K562 (cell line): ENCODE data around the gene COA3. TPM values are rescaled to one million over a fixed set of nuclear protein-coding genes. Genes with fewer than 3 reads are reported as not detected.
A peak's percentile ranks its signal among the peaks of the same experiment; 100 is the strongest.

Experiments used
- ATF3 ChIP-seq, 2 experiments: fragments of 450-650 bp in 1 of 2; sonication (generic) in 1 of 2; formaldehyde crosslinking in 1 of 2; IDR thresholded peaks in 1 of 2; conservative IDR thresholded peaks in 1 of 2; 2 replicates each; pipeline versions ENCODE4 v1.6.1 to v1.8.1; 2016 to 2023; ENCODE audit warnings: mild to moderate bottlenecking in 2 of 2, moderate library complexity in 2 of 2, inconsistent platforms in 1 of 2, missing genetic modification reagents in 1 of 2
- ATF4 ChIP-seq: fragments of 450-650 bp; formaldehyde crosslinking; IDR thresholded peaks from 2 replicates; pipeline ENCODE4 v1.4.0; 2022; ENCODE audit warnings: mild to moderate bottlenecking, moderate library complexity
- ATF7 ChIP-seq: fragments of 450-650 bp; IDR thresholded peaks from 2 replicates; pipeline ENCODE4 v1.7.1; 2014; ENCODE audit warnings: mild to moderate bottlenecking, moderate library complexity
- KDM2B ChIP-seq: fragments of 250-450 bp; sonication (Bioruptor Pico); IDR thresholded peaks from 2 replicates; pipeline ENCODE4 v1.8.0; 2021; ENCODE audit warnings: mild to moderate bottlenecking, moderate library complexity
- NR2C2 ChIP-seq, 2 experiments: fragments of 200-800 bp in 1 of 2; sonication (Bioruptor generic) in 1 of 2; sonication (generic) in 1 of 2; formaldehyde crosslinking in 1 of 2; IDR thresholded peaks; 2 replicates each; pipeline versions ENCODE4 v1.6.1 to v1.8.0; 2016 to 2022; ENCODE audit warnings: mild to moderate bottlenecking in 1 of 2, missing compliant biosample characterization in 1 of 2, missing genetic modification characterization in 1 of 2, missing genetic modification reagents in 1 of 2
- PCBP1 ChIP-seq: fragments of 200-400 bp; formaldehyde crosslinking; IDR thresholded peaks from 2 replicates; pipeline ENCODE4 v1.6.1; 2018; ENCODE audit warnings: mild to moderate bottlenecking, low read depth, low read length; ENCODE audit not compliant: poor library complexity, severe bottlenecking
- PHF8 ChIP-seq: fragments of 200-600 bp; sonication (generic); IDR thresholded peaks from 2 replicates; pipeline ENCODE4 v1.6.1; 2012; ENCODE audit warnings: mixed run types, mild to moderate bottlenecking, inconsistent platforms, low read length, moderate library complexity, borderline replicate concordance
- POLR2G ChIP-seq: fragments of 200-400 bp; formaldehyde crosslinking; IDR thresholded peaks from 2 replicates; pipeline ENCODE4 v1.6.1; 2017; ENCODE audit warnings: low read depth, mild to moderate bottlenecking, antibody characterized with exemption, low read length, moderate library complexity
- RBM14 ChIP-seq: fragments of 200-400 bp; formaldehyde crosslinking; IDR thresholded peaks from 2 replicates; pipeline ENCODE4 v1.6.1; 2018; ENCODE audit warnings: low read depth, mild to moderate bottlenecking, low read length, moderate library complexity, borderline replicate concordance; ENCODE audit not compliant: insufficient read depth
- SIN3B ChIP-seq: fragments of 450-650 bp; IDR thresholded peaks from 2 replicates; pipeline ENCODE4 v1.6.1; 2017; ENCODE audit warnings: low read depth, mild to moderate bottlenecking, moderate library complexity
- SMC3 ChIP-seq: conservative IDR thresholded peaks from 2 replicates; pipeline ENCODE4 v1.6.1; 2011; ENCODE audit warnings: low read depth, low read length, improper control_type of control experiment; ENCODE audit not compliant: insufficient read depth
- SP1 ChIP-seq: sonication (generic); formaldehyde crosslinking; IDR thresholded peaks from 2 replicates; pipeline ENCODE4 v1.8.1; 2022; ENCODE audit warnings: mild to moderate bottlenecking, missing genetic modification reagents
- SREBF2 ChIP-seq: sonication (generic); formaldehyde crosslinking; IDR thresholded peaks from 2 replicates; pipeline ENCODE4 v1.4.0; 2020; ENCODE audit warnings: mild to moderate bottlenecking, missing genetic modification reagents
- THAP12 ChIP-seq: fragments of 250-450 bp; sonication (Bioruptor Pico); IDR thresholded peaks from 2 replicates; pipeline ENCODE4 v1.9.0; 2021; ENCODE audit warnings: mild to moderate bottlenecking, inconsistent platforms
- TSC22D4 ChIP-seq: fragments of 450-650 bp; IDR thresholded peaks from 2 replicates; pipeline ENCODE4 v1.6.1; 2016; ENCODE audit warnings: missing genetic modification characterization, missing biosample characterization, control low read depth
- UBTF ChIP-seq, 2 experiments: IDR thresholded peaks; 2 replicates each; pipeline ENCODE4 v1.6.1; 2012; ENCODE audit warnings: improper control_type of control experiment in 2 of 2, low read depth in 2 of 2, low read length in 2 of 2, borderline replicate concordance in 1 of 2
- ZBED1 ChIP-seq: IDR thresholded peaks from 2 replicates; pipeline ENCODE4 v1.6.1; 2014
- ZEB2 ChIP-seq: fragments of 450-650 bp; IDR thresholded peaks from 2 replicates; pipeline ENCODE4 v1.6.1; 2016
- ZFX ChIP-seq: sonication (generic); formaldehyde crosslinking; IDR thresholded peaks from 2 replicates; pipeline ENCODE4 v1.8.0; 2022; ENCODE audit warnings: mild to moderate bottlenecking, missing genetic modification reagents, moderate library complexity
- ZNF23 ChIP-seq: fragments of 250-450 bp; sonication (Bioruptor Pico); IDR thresholded peaks from 2 replicates; pipeline ENCODE4 v1.4.0; 2020; ENCODE audit warnings: mild to moderate bottlenecking
- polyA plus RNA-seq, 8 experiments: library from polyadenylated mRNA; depleted of rRNA in 4 of 8; stranded (reverse) in 5 of 8; unstranded in 3 of 8; fragments of >200 nt; fragmentation: Nextera tagmentation in 2 of 8; fragmentation: Illumina TruSeq in 1 of 8; extraction: Ambion mirVana in 2 of 8; extraction: Trizol in 1 of 8; gene quantifications; 2 replicates each; pipeline versions ENCODE4 v1.2.1 to v1.2.3, GENCODE V29; 2011 to 2014; ENCODE audit warnings: inconsistent platforms in 1 of 8, missing spikeins in 1 of 8
- total RNA-seq, 7 experiments: library from RNA; depleted of rRNA in 6 of 7; stranded (reverse); fragments of >200 nt in 6 of 7; fragmentation: Illumina TruSeq in 2 of 7; extraction: Trizol in 2 of 7; gene quantifications; 2 replicates each; pipeline versions ENCODE4 v1.2.1 to v1.2.3, GENCODE V29; 2011 to 2021; ENCODE audit warnings: low replicate concordance in 1 of 7

Gene COA3
- total and polyA plus RNA-seq, 9 of the 15 experiments (the other 6 are each of a cell fraction or from before 2014, with no cell fraction given), result 49.6 to 153 (median 61.4) TPM

GRCh38 chr17:42832934-42833766 lies 34.6 kb upstream of the COA3 start, which contains the start of gene PSME3 (continued):
- 0 out of 2 replicates have a peak, but pooled peaks have one; percentile 52 for TF ChIP-seq RBM14
- TF ChIP-seq POLR2G, result peak; percentile 98
- 0 out of 4 replicates have a peak, but pooled peaks of 1 of the 2 experiments have one; percentile 59 for TF ChIP-seq UBTF (IDR thresholded peaks at IDR 0.05; ENCODE audit: borderline replicate concordance in 1 of 2, low read depth in 2 of 2, low read length in 2 of 2)
- TF ChIP-seq ZFX (CRISPR knock-in tag), result peak; percentile 86
- TF ChIP-seq SMC3, result no peak
- TF ChIP-seq SREBF2 (CRISPR knock-in tag), result peak; percentile 98
- TF ChIP-seq KDM2B (CRISPR knock-in tag), result 0 out of 2 replicates have a peak, but pooled peaks have one; percentile 45
- TF ChIP-seq SP1 (CRISPR knock-in tag), result peak; percentile 52
- peak; percentile 87 for TF ChIP-seq ATF7
- TF ChIP-seq TSC22D4 (tag), result no peak
- TF ChIP-seq NR2C2 (CRISPR knock-in tag; IDR thresholded peaks at IDR 0.05), result no peak
- TF ChIP-seq NR2C2 (tag; IDR thresholded peaks at IDR 0.05), result peak; percentile 94
- TF ChIP-seq ZNF23 (CRISPR knock-in tag), result no peak
- peak; percentile 94 for TF ChIP-seq PHF8
- TF ChIP-seq ATF4 (CRISPR knock-in tag), result no peak
- peak; percentile 96 for TF ChIP-seq SIN3B
- peak; percentile 79; the same call in 1 of the 2 replicates for TF ChIP-seq THAP12
- TF ChIP-seq PCBP1, result peak; percentile 50
- TF ChIP-seq ZBED1, result no peak
- TF ChIP-seq ATF3 (IDR thresholded peaks at IDR 0.05), result no peak; the same call in 1 of the 2 replicates
- TF ChIP-seq ATF3 (CRISPR knock-in tag; conservative IDR thresholded peaks at IDR 0.05), result peak; percentile 77
- TF ChIP-seq ZEB2, result peak; percentile 79
